Measurements from ENCODE around the gene TTC6. TPM values are rescaled to one million over a fixed set of nuclear protein-coding genes. Genes with fewer than 3 reads are reported as not detected.

The TTC6 gene
- total RNA-seq, 1 donor from 2014 or later: not detected

GRCh38 chr14:37590428-37591139, 4.8 kb upstream of the TTC6 start:
- Mint-ChIP-seq H3K36me3 (ENCODE audit: low read depth, unreplicated experiment) (peaks cover 3% of the 10 kb centered on the region), H3K9me3 (ENCODE audit: unreplicated experiment) (peaks cover 8% of the 10 kb centered on the region), H3K27ac (ENCODE audit: unreplicated experiment) (peak overlapping the region; percentile 26), H3K4me1 (ENCODE audit: low read depth, unreplicated experiment) (peaks cover 4% of the 10 kb centered on the region), H3K4me3 (ENCODE audit: unreplicated experiment) (no peak overlapping the region), H3K27me3 (ENCODE audit: low read depth, unreplicated experiment) (peaks cover 75% of the 10 kb centered on the region)
- H3K9ac ChIP-seq (ENCODE audit: low read length): no peak overlapping the region
- H3K27me3 ChIP-seq (ENCODE audit: insufficient read depth, low read length): peaks cover 86% of the 10 kb centered on the region
- H3K79me2 ChIP-seq (ENCODE audit: insufficient read depth, low read length): no peaks in the 10 kb centered on the region
- H3K4me2 ChIP-seq (ENCODE audit: low read length): no peak overlapping the region
- no peaks in the 10 kb centered on the region for H3K9me3 ChIP-seq (ENCODE audit: insufficient read depth, low read depth, low read length)
- H2AFZ ChIP-seq (ENCODE audit: low read depth, low read length): no peak overlapping the region
- DNase-seq (ENCODE audit: low read depth): no peak
- FAIRE-seq: no peak
- no peak overlapping the region for H3K27ac ChIP-seq (ENCODE audit: low read depth, low read length)
- no peak overlapping the region for H3K4me3 ChIP-seq (ENCODE audit: insufficient read depth, low read depth, low read length)
- peaks cover 2% of the 10 kb centered on the region for H3K4me1 ChIP-seq (ENCODE audit: insufficient read depth, low read length)
- TF ChIP-seq CTCF (IDR thresholded peaks at IDR 0.05; ENCODE audit: insufficient read depth, low read depth, low read length) (no peak), EZH2 (IDR thresholded peaks at IDR 0.05; ENCODE audit: insufficient read depth, low read length) (no peak)
- no peaks in the 10 kb centered on the region for H3K36me3 ChIP-seq (ENCODE audit: insufficient read depth, low read length)
- peaks cover 12% of the 10 kb centered on the region for H4K20me1 ChIP-seq (ENCODE audit: insufficient read depth, low read length)

GRCh38 chr14:37591311-37591940, 4.0 kb upstream of the TTC6 start:
- FAIRE-seq: no peak
- no peaks in the 10 kb centered on the region for H3K9me3 ChIP-seq (ENCODE audit: insufficient read depth, low read depth, low read length)
- Mint-ChIP-seq H3K4me3 (ENCODE audit: unreplicated experiment) (no peak overlapping the region), H3K27ac (ENCODE audit: unreplicated experiment) (peak overlapping the region; percentile 26), H3K4me1 (ENCODE audit: low read depth, unreplicated experiment) (peaks cover 7% of the 10 kb centered on the region), H3K36me3 (ENCODE audit: low read depth, unreplicated experiment) (peaks cover 3% of the 10 kb centered on the region), H3K9me3 (ENCODE audit: unreplicated experiment) (peaks cover 8% of the 10 kb centered on the region), H3K27me3 (ENCODE audit: low read depth, unreplicated experiment) (peaks cover 76% of the 10 kb centered on the region)
- no peak for TF ChIP-seq CTCF (IDR thresholded peaks at IDR 0.05; ENCODE audit: insufficient read depth, low read depth, low read length)
- peak; percentile 49 for TF ChIP-seq EZH2 (IDR thresholded peaks at IDR 0.05; ENCODE audit: insufficient read depth, low read length)
- H3K27ac ChIP-seq (ENCODE audit: low read depth, low read length): no peak overlapping the region
- DNase-seq (ENCODE audit: low read depth): no peak
- no peaks in the 10 kb centered on the region for H3K79me2 ChIP-seq (ENCODE audit: insufficient read depth, low read length)
- no peak overlapping the region for H3K9ac ChIP-seq (ENCODE audit: low read length)
- peaks cover 86% of the 10 kb centered on the region for H3K27me3 ChIP-seq (ENCODE audit: insufficient read depth, low read length)
- no peak overlapping the region for H2AFZ ChIP-seq (ENCODE audit: low read depth, low read length)
- H3K36me3 ChIP-seq (ENCODE audit: insufficient read depth, low read length): no peaks in the 10 kb centered on the region
- no peak overlapping the region for H3K4me2 ChIP-seq (ENCODE audit: low read length)
- peaks cover 7% of the 10 kb centered on the region for H3K4me1 ChIP-seq (ENCODE audit: insufficient read depth, low read length)
- H4K20me1 ChIP-seq (ENCODE audit: insufficient read depth, low read length): peaks cover 5% of the 10 kb centered on the region
- H3K4me3 ChIP-seq (ENCODE audit: insufficient read depth, low read depth, low read length): no peak overlapping the region

Measured in astrocyte (in vitro differentiated cells and primary cell).